GM10266 (cell line): Measurements from ENCODE around the gene ANKLE1.

Experiments
- DNase-seq: peaks from one replicate; pipeline ENCODE4 v3.0.0; 2012; ENCODE audit errors: extremely low spot score
- TF ChIP-seq, protein P1 (sequence below): IDR thresholded peaks from 2 replicates; pipeline ENCODE4 v1.5.1; 2012; ENCODE audit warnings: mild to moderate bottlenecking, low read depth; ENCODE audit not compliant: control insufficient read depth, insufficient read depth; ENCODE audit errors: missing control alignments

Gene ANKLE1

DNA sequence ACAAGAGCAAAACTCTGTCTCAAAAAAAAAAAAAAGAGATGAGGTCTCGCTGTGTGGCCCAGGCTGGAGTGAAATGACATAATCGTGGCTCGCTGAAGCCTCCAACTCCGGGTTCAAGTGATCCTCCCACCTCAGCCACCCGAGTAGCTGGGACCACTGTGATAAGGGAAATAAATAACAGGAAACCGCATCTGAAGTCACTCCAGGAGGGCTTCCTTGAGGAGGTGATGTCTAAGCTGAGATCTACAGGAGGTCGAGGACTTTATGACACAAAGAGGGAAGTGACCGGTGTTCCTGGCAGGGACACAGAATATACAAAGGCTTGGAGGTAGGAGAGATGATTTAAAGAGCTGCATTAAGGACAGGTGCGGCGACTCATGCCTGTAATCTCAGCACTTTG is 27.1 kb upstream of the ANKLE1 start:
- TF ChIP-seq, protein P1, sequence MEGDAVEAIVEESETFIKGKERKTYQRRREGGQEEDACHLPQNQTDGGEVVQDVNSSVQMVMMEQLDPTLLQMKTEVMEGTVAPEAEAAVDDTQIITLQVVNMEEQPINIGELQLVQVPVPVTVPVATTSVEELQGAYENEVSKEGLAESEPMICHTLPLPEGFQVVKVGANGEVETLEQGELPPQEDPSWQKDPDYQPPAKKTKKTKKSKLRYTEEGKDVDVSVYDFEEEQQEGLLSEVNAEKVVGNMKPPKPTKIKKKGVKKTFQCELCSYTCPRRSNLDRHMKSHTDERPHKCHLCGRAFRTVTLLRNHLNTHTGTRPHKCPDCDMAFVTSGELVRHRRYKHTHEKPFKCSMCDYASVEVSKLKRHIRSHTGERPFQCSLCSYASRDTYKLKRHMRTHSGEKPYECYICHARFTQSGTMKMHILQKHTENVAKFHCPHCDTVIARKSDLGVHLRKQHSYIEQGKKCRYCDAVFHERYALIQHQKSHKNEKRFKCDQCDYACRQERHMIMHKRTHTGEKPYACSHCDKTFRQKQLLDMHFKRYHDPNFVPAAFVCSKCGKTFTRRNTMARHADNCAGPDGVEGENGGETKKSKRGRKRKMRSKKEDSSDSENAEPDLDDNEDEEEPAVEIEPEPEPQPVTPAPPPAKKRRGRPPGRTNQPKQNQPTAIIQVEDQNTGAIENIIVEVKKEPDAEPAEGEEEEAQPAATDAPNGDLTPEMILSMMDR, result no peak
- no peak for DNase-seq

DNA sequence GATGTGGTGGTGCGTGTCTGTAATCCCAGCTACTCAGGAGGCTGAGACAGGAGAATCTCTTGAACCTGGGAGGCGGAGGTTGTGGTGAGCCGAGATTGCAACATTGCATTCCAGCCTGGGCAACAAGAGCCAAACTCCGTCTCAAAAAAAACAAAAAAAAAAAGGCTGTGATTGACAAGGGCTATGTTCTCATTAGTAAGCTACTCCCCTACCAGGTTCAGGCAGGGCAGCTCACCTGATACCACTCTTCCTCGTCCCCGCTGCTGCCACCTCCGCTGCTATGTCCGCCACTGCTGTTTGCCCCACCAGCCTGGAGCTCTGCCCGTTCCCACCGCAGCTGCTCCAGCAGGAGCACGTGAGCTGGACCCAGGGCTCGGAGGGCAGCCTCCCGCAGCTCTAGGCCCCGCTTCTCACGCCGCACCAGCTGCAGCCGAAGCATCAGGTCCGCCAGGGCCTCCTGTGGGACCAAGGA is 26.5 kb upstream of the ANKLE1 start:
- DNase-seq, result no peak
- TF ChIP-seq, protein P1, result no peak

DNA sequence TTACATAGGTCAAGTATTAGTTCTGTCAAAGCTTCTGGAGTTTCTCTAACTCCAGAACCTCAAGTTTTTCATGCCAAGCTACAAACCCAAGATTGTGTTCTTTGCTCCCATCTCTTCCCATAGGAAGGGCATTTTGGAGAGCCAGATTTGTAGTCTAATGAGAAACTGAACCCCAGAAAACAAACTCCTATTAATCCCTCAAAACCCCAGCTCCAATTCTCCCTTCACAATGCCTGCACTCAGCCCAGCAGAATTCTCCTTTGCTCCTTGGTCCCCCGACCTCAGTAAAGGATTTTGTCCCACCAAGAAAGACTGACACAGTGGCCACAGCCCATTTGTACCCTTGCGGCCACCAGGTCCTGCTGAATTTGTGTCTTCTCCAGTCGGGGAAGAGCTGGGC is 25.6 kb upstream of the ANKLE1 start:
- no peak for DNase-seq
- TF ChIP-seq, protein P1, result no peak

DNA sequence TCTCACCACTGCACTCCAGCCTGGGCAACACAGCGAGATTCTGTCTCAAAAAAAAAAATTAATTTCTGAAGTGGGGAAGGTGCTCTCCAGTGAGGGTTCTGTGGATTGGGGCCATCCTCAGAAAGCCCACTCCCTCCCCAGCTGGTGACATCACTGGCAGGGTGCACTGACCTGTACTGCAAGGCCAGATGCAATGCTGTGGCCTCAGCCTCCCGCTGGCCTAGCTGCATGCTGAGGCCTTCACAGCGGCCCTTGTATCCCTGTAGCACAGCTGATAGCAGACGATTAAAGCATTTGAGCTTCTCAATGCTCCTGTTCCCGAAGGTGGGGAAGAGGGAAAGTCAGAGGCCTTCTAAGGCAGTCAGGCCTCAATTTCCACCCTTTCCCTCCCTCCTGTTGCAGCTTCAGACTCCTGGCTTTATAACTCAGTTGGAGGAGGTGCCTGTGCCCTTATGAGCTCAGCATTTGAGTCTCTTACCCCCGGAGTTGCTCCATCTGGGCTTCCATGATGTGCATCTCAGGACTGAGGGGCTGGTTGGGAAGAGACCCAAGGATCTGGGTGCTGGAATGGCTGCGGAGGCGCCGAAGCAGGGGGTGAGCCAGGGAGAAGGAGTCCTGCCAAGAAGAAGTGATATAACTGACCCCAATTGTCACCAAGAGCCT is 22.5 kb upstream of the ANKLE1 start:
- no peak for DNase-seq
- TF ChIP-seq, protein P1, result no peak

DNA sequence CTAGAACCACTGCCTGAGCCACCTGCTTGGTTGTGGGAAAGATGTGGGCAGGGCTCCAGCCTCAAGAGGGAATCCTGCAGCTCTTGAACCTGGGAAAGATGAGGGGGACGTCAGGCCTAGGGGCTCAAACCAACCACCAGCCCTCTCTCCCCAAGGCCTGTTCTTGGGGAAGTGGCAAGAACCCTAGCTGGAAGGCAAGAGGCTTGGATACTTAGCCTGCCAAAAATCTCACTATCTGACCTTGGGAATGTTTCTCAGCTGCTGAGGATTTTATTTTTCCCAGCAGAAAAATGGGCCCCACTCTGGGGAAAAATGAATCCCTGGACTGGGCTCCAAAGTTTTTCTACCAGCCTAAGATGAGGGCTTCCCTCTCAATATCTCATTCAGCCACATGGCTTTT is 21.8 kb upstream of the ANKLE1 start:
- no peak for DNase-seq
- TF ChIP-seq, protein P1, result no peak

DNA sequence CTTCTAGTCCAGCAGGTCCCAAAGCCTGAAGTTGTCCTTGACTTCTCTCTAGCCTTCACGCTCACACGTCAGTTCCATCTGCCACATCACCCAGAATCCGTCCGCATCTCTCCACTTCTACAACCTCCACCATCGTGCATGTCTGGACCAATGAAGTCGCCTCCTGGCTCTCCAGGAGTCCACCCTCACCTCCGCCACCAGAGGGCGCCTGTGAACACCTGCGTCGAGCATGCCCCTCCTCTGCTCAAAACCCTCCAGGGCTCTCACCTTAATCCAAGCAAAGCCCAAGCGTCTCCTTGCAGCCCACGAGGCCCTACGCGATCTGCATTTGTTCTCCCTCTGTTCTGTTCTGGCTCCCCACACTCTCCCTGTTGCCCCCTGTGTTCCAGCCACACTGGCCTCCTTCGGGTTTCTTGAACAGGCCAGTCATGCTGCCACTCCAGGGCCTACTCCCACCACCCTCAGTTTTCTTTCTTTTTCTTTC is 20.8 kb upstream of the ANKLE1 start:
- DNase-seq, result peak; percentile 91
- TF ChIP-seq, protein P1, result peak; percentile 95

DNA sequence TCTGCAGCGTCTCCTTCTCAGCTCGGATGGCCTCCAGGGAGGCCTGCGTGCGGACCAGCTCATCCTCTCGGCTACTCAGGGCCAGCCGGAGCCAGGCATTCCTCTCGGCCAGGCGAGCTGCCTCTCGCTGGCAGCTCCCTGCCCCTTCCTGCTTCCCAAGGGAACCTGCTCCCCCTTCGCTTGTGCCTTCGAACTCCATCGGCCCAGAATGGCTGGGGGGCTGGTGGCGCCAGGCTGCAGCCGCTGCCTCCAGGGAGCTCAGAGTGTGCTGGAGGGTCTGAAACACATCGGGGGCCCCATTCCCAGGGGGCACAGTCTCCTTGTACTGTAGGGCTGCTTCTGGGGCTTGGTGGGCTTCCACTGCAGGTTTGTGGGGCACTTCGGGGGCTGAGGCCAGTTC is 19.1 kb upstream of the ANKLE1 start:
- no peak for DNase-seq
- TF ChIP-seq, protein P1, result no peak
